HG02852 (cell line): Measurements from ENCODE around the gene NME7.
"Not testable (repeated sequence)": the region's sequence is repeated elsewhere in the genome, so short reads cannot be mapped to it uniquely, and the experiment has no call there.

Source experiments
- ATAC-seq: cut with Tn5 transposase; IDR thresholded peaks from one replicate; pipeline ENCODE4 v1.9.1; 2021; ENCODE audit warnings: mild to moderate bottlenecking, moderate library complexity; ENCODE audit not compliant: unreplicated experiment

Gene NME7

GRCh38 chr1:169133228-169133576, 234.4 kb downstream of the NME7 start:
- no peak for ATAC-seq

GRCh38 chr1:169132512-169133227, 234.9 kb downstream of the NME7 start:
- no peak for ATAC-seq

GRCh38 chr1:169130683-169131082, 236.9 kb downstream of the NME7 start:
- ATAC-seq = no peak

- no peak for ATAC-seq
Measured at GRCh38 chr1:169129109-169129784, 238.3 kb downstream of the NME7 start.

GRCh38 chr1:169128562-169128961, 239.0 kb downstream of the NME7 start:
- no peak for ATAC-seq

GRCh38 chr1:169127305-169127704, 240.3 kb downstream of the NME7 start:
- ATAC-seq = no peak

GRCh38 chr1:169126335-169126734, 241.3 kb downstream of the NME7 start:
- ATAC-seq = no peak

GRCh38 chr1:169125597-169125996, 242.0 kb downstream of the NME7 start:
- not testable (repeated sequence) for ATAC-seq

- ATAC-seq = no peak
Measured at GRCh38 chr1:169124459-169124858, 243.1 kb downstream of the NME7 start.

- no peak for ATAC-seq
Measured at GRCh38 chr1:169122976-169123375, 244.6 kb downstream of the NME7 start.

- ATAC-seq = no peak
Measured at GRCh38 chr1:169121146-169121923, 246.3 kb downstream of the NME7 start.

GRCh38 chr1:169120066-169120465, 247.5 kb downstream of the NME7 start:
- ATAC-seq = no peak

- no peak for ATAC-seq
Measured at GRCh38 chr1:169119405-169119804, 248.2 kb downstream of the NME7 start.

- no peak for ATAC-seq
Measured at GRCh38 chr1:169118227-169118626, 249.4 kb downstream of the NME7 start.

- no peak for ATAC-seq
Measured at GRCh38 chr1:169117599-169117998, 250.0 kb downstream of the NME7 start.

GRCh38 chr1:169117014-169117413, 250.6 kb downstream of the NME7 start:
- ATAC-seq = no peak

GRCh38 chr1:169115891-169116585, 251.6 kb downstream of the NME7 start:
- no peak for ATAC-seq

- ATAC-seq = no peak
Measured at GRCh38 chr1:169113613-169114119, 253.9 kb downstream of the NME7 start.

- ATAC-seq = no peak
Measured at GRCh38 chr1:169112241-169112640, 255.4 kb downstream of the NME7 start.

- no peak for ATAC-seq
Measured at GRCh38 chr1:169111472-169111871, 256.1 kb downstream of the NME7 start.
